GM19455 (cell line): Measurements from ENCODE around the gene SIPA1L3.

Experiments
- ATAC-seq: cut with Tn5 transposase; IDR thresholded peaks from one replicate; pipeline ENCODE4 v1.9.1; 2021; ENCODE audit not compliant: unreplicated experiment

SIPA1L3 gene

GRCh38 chr19:38204096-38204495 lies 297.1 kb downstream of the SIPA1L3 start:
- no peak for ATAC-seq

GRCh38 chr19:38204728-38205127 lies 297.7 kb downstream of the SIPA1L3 start:
- no peak for ATAC-seq

GRCh38 chr19:38206006-38206745 lies 299.2 kb downstream of the SIPA1L3 start:
- ATAC-seq, result no peak

DNA sequence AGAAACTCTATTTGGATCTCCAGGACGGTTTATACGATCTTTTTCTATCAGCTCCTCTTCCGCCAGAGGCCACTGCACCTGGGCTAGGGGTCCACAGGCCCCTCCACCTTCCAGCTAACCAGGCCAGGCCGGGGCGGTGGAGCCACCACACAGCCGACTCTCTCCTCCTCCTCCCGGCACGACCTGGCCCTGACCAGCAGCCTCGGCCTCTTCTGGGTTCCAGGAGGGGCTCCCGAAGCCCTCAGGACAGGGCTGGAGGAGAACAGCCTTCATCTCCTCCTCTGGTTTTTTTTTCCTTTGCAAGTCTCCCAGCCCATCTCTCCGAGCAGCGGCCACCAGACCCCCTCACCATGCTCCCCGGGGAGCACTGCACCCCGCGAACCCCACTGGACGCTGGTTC lies 299.9 kb downstream of the SIPA1L3 start:
- no peak for ATAC-seq

DNA sequence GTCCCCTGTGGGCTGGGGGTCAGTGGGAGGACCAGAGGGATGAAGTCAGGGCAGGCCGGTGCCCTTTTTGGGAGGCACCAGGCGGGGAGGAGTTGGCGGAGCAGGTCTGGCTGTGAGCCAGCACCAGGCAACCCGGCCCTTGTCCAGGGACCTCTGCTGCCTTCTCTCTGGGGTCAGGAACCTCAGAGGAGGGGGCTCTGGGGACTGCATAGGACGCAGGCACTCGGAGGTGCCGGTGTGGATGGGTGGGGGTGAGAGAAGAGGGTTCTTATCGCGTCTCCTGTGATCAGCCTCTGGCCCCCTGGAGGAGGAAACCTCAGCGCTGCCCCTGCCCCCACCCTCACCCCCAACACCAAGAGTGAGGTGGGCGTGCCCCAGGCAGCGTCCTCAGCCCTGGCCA lies 300.5 kb downstream of the SIPA1L3 start:
- ATAC-seq, result no peak

DNA sequence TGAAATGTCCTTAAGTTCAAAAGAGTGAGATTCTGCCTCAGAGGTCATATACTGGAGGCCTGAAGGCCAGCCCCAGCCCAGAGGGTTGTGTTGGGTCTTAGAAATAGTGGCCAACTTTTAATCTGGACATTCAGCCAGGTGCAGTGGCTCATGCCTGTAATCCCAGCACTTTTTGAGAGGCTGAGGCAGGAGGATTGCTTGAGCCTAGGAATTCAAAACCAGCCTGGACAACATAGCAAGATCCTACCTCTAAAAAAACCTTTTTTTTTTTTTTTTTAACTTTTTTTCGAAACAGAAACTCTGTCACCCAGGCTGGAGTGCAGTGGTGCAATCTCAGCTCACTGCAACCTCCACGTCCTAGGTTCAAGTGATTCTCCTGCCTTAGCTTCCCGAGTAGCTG lies 301.6 kb downstream of the SIPA1L3 start:
- ATAC-seq, result no peak

- no peak for ATAC-seq
Measured at GRCh38 chr19:38209152-38209551, 302.1 kb downstream of the SIPA1L3 start.

GRCh38 chr19:38209671-38210457 lies 302.9 kb downstream of the SIPA1L3 start:
- ATAC-seq, result no peak

DNA sequence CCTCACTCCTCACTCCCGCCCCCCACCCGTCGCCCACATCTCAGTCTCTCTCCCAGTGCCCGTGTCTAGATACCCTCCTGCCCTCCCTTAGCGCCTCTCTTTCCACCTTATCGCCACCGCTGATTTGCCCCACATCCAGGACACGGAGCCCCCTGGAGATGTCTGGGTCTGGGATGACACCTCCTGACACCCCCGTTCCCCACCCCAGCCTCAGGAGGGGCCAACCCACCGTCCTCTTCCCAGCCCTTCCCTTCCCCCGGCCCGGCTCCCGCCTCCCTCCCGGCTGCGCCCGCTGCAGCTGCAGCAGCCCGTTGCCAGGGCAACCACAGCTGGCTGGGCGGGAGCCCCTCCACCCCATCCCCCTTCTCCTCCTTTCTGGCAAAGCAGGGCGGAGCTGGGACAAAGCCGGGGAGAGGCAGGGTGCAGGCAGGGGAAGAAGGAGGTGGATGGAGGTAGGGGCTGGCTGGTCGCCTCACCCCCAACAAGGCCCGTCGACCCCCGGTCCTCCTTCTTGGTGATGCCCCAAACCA lies 303.5 kb downstream of the SIPA1L3 start:
- ATAC-seq, result no peak

GRCh38 chr19:38211151-38211591 lies 304.2 kb downstream of the SIPA1L3 start:
- no peak for ATAC-seq

DNA sequence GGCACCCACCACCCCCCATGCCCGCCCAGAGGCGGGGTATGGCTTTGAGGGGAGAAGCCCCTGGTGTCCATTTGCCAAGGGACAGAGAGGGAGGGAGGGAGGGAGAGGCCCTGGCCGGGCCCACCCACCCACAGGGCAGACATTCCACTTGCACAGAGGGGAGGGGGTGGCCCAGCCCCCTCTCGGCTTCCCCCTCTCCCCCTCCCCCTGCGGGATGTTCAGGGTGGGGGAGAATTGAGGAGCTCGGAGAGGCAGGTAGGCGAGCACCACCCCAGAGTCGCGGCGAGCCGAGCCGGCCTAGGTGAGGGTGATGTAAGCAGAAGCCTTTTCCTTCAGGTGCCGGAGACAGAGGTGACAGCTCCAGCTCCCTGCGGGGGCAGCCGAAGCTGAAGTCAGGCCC lies 304.8 kb downstream of the SIPA1L3 start:
- no peak for ATAC-seq

DNA sequence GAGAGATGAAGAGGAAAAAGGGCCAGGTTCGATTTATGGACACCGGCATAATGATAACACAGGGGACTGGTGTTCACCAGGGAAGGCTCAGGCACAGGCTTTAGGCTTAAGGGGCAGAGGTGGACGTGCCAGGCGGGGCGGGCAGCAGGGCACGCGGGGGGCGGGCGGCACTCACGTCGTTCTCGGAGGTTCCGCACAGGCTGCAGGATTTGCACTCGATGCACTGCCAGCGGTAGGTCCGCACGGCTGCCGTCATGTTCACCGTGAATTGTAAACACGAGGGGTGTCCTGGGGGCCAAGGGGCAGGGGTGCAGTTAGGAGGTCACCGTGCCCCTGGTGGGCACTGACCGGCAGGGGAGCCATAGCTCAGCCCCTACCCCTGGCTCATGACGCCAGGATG lies 306.5 kb downstream of the SIPA1L3 start:
- ATAC-seq, result no peak

- ATAC-seq, result no peak
Measured at GRCh38 chr19:38213911-38214625, 307.1 kb downstream of the SIPA1L3 start.

DNA sequence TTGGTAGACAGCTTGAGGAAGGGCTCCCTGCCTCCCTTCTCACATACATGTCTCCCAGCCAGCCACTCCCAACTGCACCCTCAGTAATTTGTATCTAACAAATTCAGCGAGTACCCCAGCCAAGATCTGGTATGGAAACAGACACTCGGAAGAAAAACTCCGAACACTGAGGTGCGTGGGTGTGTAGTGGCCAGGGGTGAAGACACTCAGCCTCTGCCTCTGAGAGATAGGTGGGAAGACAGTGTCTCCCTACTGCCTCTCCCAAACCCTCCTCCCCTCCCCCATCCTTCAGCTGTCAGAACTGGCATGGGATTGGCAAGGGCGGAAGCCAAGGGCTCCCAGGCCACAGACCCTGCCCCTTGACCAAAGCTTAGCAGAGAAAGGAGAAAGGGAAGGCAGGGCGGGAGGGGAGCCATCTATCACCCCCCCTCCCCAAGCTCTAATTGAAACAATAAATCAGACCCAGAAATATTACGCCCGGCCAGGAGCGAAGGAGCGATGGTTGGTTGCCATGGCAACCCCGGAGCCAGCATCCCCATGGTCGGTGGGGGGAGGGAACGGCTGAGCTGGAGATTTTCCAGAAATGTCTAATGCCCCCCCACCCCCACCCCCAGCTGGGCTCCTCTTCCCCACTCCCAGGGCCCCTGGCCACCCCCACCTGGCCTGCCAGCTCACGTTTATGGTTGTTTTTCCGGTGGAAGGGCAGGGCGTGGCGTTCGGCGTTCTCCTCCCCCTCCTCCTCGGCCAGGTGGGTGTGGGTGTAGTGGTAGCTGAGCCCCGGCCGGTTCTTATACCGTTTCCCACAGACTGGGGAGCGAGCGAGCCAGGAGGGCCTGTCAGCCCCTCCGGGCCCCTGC lies 310.0 kb downstream of the SIPA1L3 start:
- ATAC-seq, result no peak

GRCh38 chr19:38218204-38218603 lies 311.2 kb downstream of the SIPA1L3 start:
- ATAC-seq, result no peak

DNA sequence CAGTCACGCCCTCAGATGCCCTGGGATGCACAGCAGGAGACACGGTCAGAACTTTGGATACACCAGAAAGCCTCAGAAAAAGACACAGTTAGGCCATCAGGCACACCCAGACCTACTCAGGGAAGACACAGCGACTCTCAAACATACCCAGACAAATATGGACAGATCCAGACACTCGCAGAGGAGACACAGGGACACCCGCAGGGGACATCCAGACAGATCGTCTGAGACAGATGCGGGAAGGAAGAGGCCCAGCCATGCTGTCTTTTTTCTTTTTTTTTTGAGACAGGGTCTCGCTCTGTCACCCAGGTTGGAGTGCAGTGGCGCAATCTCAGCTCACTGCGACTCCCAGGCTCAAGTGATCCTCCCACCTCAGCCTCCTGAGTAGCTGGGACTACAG lies 312.2 kb downstream of the SIPA1L3 start:
- no peak for ATAC-seq

DNA sequence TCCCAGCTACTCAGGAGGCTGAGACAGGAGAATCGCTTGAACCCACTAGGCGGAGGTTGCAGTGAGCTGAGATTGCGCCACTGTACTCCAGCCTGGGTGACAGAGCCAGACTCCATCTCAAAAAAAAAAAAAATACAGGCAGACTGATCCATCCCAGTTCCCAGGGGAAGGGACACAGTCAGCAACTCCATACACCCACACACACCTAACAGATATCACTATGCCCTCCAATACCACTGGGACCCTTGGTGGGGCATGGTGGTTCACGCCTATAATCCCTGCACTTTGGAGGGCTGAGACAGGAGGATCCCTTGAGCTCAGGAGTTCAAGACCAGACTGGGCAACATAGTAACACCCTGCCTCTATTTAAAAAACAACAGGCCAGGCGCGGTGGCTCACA lies 314.4 kb downstream of the SIPA1L3 start:
- ATAC-seq, result no peak

DNA sequence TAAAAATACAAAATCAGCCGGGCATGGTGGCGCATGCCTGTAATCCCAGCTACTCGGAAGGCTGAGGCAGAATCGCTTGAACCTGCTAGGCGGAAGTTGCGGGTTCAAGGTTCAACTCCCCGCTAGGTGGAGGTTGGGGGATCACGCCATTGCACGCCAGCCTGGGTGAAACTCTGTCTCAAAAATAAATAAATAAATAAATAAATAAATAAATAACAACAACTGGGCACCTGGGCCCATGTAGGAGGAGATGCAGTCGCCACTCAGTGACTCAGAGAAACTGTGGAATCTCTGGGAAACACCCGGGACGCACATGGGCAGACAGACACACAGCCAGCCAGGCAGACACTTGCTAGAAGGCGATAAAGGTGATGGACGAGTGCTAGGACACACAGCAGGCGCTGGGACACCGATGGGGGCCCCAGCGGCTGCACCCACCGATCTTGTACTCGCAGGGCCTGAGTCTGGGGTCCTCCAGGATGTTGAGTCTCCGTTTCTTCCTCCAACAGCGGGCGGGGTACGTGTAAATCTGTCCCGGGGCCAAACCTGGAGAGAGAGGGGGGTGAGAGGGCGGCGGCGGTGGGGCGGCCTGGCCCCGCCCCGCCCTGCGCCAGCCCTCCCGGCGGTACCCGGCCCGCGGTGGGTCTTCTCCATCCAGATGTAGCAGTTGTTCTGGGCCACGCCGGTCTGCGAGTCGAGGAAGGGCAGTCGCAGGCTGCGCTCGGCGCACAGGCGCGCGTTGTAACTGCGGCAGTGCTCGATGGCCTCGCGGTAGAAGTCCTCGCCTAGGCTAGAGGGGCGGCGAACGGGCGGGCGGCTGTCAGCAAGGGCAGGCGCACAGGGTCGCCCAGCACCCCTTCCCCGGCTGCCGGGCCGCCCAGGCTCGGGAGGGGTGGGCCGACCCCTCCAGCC lies 315.2 kb downstream of the SIPA1L3 start:
- ATAC-seq, result no peak

- ATAC-seq, result no peak
Measured at GRCh38 chr19:38223119-38223523, 316.1 kb downstream of the SIPA1L3 start.

GRCh38 chr19:38223617-38224013 lies 316.6 kb downstream of the SIPA1L3 start:
- no peak for ATAC-seq
